ENCODE results near the gene PRPF40A.

The PRPF40A gene

DNA sequence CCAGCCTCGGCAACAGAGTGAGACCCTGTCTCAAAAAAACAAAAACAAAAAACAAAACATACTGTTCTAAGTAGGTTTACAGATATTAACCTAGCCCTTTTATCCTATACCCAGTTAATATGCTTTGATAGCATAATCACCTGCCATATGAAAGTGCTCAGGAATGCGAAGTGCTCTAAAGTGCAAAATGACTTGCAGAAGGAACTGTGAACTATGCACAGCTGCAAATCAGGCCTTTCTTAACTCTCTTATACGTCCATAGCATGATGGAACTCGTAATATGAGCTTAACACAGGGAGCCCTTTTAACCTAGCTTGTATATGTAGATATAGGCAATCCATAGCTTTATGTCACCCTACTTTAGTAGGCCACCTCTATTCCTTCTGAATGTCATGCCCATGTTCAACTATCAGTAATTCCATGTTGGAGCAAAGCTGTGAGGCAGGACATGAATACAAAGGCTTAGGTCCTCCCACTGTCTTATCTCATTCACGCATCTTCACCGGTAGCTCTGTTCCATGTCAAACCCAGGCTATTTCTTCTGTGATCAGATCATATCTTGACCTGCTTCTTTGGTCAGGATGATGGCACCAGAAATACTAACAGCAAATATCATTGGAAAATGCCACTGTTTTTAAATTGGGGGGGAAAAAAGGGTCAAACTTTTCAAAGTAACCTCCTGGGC lies 72.9 kb downstream of the PRPF40A start:
- TF ChIP-seq PPARA (CRISPR knock-in tag; IDR thresholded peaks at IDR 0.05; ENCODE audit: borderline replicate concordance) (no peak), ZNF8 (CRISPR knock-in tag; IDR thresholded peaks at IDR 0.05) (no peak), ZFP3 (CRISPR knock-in tag; IDR thresholded peaks at IDR 0.05) (no peak), ARNTL (CRISPR knock-in tag; IDR thresholded peaks at IDR 0.05; ENCODE audit: borderline replicate concordance, low read depth) (no peak), ZC3H10 (CRISPR knock-in tag; IDR thresholded peaks at IDR 0.05) (no peak), BACH2 (CRISPR knock-in tag; IDR thresholded peaks at IDR 0.05; ENCODE audit: borderline replicate concordance) (no peak), ISL1 (CRISPR knock-in tag; IDR thresholded peaks at IDR 0.05) (no peak)
- TF ChIP-seq, protein P1, sequence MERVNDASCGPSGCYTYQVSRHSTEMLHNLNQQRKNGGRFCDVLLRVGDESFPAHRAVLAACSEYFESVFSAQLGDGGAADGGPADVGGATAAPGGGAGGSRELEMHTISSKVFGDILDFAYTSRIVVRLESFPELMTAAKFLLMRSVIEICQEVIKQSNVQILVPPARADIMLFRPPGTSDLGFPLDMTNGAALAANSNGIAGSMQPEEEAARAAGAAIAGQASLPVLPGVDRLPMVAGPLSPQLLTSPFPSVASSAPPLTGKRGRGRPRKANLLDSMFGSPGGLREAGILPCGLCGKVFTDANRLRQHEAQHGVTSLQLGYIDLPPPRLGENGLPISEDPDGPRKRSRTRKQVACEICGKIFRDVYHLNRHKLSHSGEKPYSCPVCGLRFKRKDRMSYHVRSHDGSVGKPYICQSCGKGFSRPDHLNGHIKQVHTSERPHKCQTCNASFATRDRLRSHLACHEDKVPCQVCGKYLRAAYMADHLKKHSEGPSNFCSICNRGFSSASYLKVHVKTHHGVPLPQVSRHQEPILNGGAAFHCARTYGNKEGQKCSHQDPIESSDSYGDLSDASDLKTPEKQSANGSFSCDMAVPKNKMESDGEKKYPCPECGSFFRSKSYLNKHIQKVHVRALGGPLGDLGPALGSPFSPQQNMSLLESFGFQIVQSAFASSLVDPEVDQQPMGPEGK (CRISPR knock-in tag; IDR thresholded peaks at IDR 0.05; ENCODE audit: borderline replicate concordance), result no peak
- TF ChIP-seq, protein P2, sequence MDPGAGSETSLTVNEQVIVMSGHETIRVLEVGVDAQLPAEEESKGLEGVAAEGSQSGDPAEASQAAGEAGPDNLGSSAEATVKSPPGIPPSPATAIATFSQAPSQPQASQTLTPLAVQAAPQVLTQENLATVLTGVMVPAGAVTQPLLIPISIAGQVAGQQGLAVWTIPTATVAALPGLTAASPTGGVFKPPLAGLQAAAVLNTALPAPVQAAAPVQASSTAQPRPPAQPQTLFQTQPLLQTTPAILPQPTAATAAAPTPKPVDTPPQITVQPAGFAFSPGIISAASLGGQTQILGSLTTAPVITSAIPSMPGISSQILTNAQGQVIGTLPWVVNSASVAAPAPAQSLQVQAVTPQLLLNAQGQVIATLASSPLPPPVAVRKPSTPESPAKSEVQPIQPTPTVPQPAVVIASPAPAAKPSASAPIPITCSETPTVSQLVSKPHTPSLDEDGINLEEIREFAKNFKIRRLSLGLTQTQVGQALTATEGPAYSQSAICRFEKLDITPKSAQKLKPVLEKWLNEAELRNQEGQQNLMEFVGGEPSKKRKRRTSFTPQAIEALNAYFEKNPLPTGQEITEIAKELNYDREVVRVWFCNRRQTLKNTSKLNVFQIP (CRISPR knock-in tag; IDR thresholded peaks at IDR 0.05; ENCODE audit: borderline replicate concordance, low read depth), result no peak
- no peak for ATAC-seq

DNA sequence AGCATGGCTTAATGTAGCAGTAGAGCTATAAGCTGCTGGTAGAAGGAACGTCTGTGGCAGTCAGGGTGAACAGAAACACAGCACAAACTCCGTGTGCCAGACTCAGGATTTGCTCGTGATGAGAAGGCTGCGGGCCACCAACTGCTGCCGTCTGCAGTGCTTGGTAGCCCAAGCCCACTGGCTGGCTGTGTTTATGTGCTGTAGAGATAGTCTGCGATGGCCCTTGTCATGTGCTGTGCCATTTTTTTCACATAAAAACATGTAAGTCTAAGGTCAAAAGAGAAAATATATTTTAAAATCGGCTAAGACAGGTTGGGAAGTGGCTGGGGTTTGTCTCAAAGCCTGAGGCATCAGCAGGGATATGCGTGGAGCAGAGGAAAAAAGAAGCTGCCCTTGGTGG lies 78.7 kb downstream of the PRPF40A start:
- no peak for ATAC-seq
- no peak for TF ChIP-seq ZFP3 (CRISPR knock-in tag; IDR thresholded peaks at IDR 0.05)
- TF ChIP-seq OSR1 (CRISPR knock-in tag; IDR thresholded peaks at IDR 0.05), result no peak
- no peak for TF ChIP-seq ZNF70 (CRISPR knock-in tag; IDR thresholded peaks at IDR 0.05)

DNA sequence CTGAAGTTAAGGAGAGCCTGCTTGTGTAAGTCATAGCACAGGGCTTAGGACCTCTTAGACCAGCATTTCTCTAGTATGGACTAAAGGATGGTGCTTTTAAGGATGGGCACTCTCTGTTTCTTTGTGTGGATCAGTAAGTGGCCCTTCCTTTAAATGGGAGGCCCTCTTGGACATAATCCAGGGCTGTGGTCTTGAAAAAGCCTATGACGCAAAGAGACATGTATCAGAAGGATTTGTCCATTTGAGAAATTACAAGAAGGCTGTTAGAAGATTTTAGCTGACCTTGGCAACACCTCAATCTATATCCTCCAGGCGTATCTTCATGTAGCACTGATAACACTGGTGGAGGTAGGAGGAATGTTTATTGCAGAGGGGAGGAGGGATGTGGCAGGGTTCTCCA lies 79.2 kb downstream of the PRPF40A start:
- ATAC-seq, result no peak
- no peak for TF ChIP-seq CSDC2 (CRISPR knock-in tag; IDR thresholded peaks at IDR 0.05)
- TF ChIP-seq, protein P2 (CRISPR knock-in tag; IDR thresholded peaks at IDR 0.05; ENCODE audit: borderline replicate concordance, low read depth), result no peak

DNA sequence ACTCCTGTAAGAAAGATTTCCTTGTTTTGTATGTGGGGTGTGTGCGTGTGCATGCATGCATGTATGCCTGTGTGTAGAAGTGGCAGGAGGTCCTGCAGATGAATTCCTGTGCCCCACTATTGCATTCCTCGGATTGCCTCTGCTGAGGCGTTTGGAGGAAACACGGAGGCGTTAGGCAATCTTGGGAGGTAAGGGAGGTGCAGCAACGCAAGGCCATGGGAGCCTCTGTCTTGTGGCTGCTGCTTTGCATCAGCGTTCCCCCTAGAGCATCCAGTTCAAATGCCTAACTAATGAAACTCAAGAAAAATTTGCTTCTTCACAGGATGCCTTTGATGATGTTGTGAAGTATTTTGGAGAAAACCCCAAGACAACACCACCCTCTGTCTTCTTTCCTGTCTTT lies 80.0 kb downstream of the PRPF40A start:
- TF ChIP-seq, protein P3, sequence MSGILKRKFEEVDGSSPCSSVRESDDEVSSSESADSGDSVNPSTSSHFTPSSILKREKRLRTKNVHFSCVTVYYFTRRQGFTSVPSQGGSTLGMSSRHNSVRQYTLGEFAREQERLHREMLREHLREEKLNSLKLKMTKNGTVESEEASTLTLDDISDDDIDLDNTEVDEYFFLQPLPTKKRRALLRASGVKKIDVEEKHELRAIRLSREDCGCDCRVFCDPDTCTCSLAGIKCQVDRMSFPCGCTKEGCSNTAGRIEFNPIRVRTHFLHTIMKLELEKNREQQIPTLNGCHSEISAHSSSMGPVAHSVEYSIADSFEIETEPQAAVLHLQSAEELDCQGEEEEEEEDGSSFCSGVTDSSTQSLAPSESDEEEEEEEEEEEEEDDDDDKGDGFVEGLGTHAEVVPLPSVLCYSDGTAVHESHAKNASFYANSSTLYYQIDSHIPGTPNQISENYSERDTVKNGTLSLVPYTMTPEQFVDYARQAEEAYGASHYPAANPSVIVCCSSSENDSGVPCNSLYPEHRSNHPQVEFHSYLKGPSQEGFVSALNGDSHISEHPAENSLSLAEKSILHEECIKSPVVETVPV (CRISPR knock-in tag; IDR thresholded peaks at IDR 0.05), result no peak
- TF ChIP-seq, protein P2 (CRISPR knock-in tag; IDR thresholded peaks at IDR 0.05; ENCODE audit: borderline replicate concordance, low read depth), result no peak
- TF ChIP-seq ISL1 (CRISPR knock-in tag; IDR thresholded peaks at IDR 0.05) (no peak), BACH2 (CRISPR knock-in tag; IDR thresholded peaks at IDR 0.05; ENCODE audit: borderline replicate concordance) (no peak), PPARA (CRISPR knock-in tag; IDR thresholded peaks at IDR 0.05; ENCODE audit: borderline replicate concordance) (no peak), TCF4 (CRISPR knock-in tag; IDR thresholded peaks at IDR 0.05; ENCODE audit: borderline replicate concordance) (no peak), SNAI2 (CRISPR knock-in tag; IDR thresholded peaks at IDR 0.05) (no peak), ESRRG (CRISPR knock-in tag; IDR thresholded peaks at IDR 0.05) (no peak), ZNF8 (CRISPR knock-in tag; IDR thresholded peaks at IDR 0.05) (no peak), CSDC2 (CRISPR knock-in tag; IDR thresholded peaks at IDR 0.05) (no peak), GLIS3 (CRISPR knock-in tag; IDR thresholded peaks at IDR 0.05) (no peak), ZNF70 (CRISPR knock-in tag; IDR thresholded peaks at IDR 0.05) (no peak), ZNF565 (CRISPR knock-in tag; conservative IDR thresholded peaks at IDR 0.05; ENCODE audit: low read depth) (no peak)
- TF ChIP-seq, protein P4, sequence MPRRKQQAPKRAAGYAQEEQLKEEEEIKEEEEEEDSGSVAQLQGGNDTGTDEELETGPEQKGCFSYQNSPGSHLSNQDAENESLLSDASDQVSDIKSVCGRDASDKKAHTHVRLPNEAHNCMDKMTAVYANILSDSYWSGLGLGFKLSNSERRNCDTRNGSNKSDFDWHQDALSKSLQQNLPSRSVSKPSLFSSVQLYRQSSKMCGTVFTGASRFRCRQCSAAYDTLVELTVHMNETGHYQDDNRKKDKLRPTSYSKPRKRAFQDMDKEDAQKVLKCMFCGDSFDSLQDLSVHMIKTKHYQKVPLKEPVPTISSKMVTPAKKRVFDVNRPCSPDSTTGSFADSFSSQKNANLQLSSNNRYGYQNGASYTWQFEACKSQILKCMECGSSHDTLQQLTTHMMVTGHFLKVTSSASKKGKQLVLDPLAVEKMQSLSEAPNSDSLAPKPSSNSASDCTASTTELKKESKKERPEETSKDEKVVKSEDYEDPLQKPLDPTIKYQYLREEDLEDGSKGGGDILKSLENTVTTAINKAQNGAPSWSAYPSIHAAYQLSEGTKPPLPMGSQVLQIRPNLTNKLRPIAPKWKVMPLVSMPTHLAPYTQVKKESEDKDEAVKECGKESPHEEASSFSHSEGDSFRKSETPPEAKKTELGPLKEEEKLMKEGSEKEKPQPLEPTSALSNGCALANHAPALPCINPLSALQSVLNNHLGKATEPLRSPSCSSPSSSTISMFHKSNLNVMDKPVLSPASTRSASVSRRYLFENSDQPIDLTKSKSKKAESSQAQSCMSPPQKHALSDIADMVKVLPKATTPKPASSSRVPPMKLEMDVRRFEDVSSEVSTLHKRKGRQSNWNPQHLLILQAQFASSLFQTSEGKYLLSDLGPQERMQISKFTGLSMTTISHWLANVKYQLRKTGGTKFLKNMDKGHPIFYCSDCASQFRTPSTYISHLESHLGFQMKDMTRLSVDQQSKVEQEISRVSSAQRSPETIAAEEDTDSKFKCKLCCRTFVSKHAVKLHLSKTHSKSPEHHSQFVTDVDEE (CRISPR knock-in tag; IDR thresholded peaks at IDR 0.05), result no peak
- no peak for ATAC-seq
